RCC 7860 (cell line): Measurements from ENCODE around the gene PABPN1L.
A peak's percentile ranks its signal among the peaks of the same experiment; 100 is the strongest.

ENCODE experiments used
- DNase-seq: peaks from one replicate; pipeline ENCODE4 v3.0.0-alpha.2; 2015; ENCODE audit warnings: low spot score
- FAIRE-seq: peaks from 2 replicates; lab custom pipeline; 2012; peaks lifted over from hg19 to GRCh38; lab: Jason Lieb, UNC

PABPN1L gene

GRCh38 chr16:88871349-88871702 is 4.9 kb upstream of the PABPN1L start:
- no peak for FAIRE-seq
- DNase-seq = no peak

DNA sequence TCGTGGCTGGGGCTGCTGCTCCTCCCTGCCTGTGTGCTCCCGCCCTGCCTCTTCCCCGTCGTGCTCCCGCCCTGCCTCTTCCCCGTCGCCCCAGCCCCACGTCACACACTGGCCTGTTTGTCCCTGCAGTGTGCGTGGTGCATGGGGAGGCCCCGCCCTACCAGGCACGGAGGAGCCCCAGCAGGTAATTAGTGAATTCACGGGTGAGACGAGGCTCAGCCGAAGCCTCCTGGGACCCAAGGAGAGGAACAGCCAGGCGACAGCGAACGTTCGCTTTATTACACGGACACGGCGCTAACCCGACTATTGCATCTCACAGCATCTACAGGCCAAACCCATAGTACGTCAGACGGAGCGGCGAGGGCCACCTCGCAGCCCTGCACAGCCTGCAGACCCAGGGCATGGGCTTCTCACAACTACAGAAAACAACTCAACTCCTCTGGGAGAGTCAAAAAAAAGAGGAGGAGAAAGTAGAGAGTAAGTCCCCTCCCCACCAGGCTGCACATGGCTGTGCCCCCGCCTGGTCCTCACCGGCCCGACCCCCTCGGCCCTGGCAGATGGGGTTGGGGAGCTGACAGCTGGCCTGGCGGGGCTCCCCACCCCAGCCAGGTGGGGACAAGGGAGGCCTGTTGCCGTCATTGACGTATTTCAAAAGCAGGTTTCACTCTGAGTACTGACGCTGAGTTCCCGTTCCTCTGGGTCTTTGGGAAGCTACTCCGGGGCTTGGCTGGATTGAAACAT is 4.3 kb upstream of the PABPN1L start:
- DNase-seq = no peak
- FAIRE-seq = no peak

- FAIRE-seq = no peak
- DNase-seq = no peak
Observed at GRCh38 chr16:88869673-88869980, 3.2 kb upstream of the PABPN1L start.

GRCh38 chr16:88868974-88869672 is 2.7 kb upstream of the PABPN1L start:
- DNase-seq (no peak), FAIRE-seq (no peak)

DNA sequence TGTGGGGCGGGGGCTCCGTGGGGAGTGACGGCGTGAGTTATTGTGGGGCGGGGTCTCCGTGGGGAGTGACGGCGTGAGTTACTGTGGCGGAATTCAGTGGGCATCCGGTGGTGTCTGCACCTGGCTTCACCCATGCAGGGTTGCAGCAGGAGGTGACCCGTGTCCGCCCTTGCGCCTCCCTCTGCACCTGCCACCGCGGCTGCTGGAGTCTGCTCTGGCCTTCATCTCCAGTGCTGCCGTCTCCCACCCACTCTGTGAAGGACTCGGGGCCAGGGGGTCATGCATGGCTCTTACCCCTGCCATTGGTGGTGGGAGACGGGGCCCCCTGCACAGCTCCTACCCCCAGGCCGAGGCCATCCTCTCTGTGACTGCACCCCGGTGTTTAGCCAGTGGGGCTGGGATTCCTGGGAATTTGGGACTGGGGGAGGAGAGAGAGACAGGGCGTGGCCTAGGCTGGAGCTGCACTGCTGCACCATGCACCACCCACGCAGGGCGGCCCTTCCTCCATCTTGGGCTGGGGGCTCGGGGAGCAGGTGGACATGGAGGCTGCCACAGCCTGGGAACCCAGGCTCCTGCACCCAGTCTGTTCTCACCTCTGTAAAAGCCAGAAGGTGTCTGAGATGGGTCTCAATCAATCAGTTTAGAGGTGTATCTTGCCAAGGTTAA is 1.3 kb upstream of the PABPN1L start:
- DNase-seq = no peak
- no peak for FAIRE-seq

DNA sequence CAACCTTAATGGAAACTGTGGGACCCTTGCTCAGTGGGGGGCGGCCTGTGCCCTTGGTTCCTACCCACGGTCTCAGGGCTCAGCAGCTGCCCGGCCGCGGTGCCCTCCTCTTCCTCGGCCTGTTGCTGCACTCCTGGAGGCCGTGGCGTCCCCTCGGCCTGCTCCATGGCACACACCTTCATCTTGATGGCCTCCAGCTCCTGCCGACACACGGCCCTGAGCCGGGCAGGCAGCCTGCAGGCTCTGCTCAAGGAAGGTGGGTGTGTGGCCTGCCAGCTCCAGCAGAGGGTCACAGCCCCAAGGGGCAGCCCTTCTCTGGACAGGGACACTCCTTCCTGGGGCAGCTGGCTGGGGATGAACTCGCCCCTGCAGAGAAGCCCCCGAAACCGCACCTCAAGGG is 718 bp downstream of the PABPN1L start:
- no peak for DNase-seq
- FAIRE-seq = no peak

GRCh38 chr16:88865310-88865709 is 1.1 kb downstream of the PABPN1L start:
- DNase-seq (no peak), FAIRE-seq (no peak)

GRCh38 chr16:88864521-88864920 is 1.9 kb downstream of the PABPN1L start:
- DNase-seq = no peak

DNA sequence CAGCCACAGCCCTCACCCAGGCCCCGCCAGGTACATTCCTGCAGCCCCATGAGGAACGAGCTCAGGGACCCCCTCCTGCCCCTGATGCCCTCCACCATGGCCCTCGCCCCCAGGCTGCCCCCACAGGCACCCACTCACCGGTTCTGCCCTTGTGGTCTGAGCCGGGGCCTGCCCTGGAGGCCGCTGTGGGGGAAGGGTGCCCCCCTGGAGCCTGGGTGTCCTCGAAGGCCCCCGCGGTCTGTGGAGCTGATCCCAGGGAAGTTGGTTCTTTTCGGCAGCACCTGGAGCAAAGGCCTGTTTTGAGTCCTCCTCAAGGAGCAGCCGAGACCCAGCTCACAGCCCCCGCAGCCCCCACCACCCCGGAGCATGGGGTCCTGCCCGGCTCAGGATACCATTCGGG is 2.4 kb downstream of the PABPN1L start:
- FAIRE-seq = no peak

More at GRCh38 chr16:88864521-88864920, 1.9 kb downstream of the PABPN1L start:
- FAIRE-seq = no peak

GRCh38 chr16:88863426-88863825 is 3.0 kb downstream of the PABPN1L start:
- DNase-seq (no peak), FAIRE-seq (no peak)

More for the DNA sequence above, 2.4 kb downstream of the PABPN1L start:
- no peak for DNase-seq

GRCh38 chr16:88862968-88863367 is 3.5 kb downstream of the PABPN1L start:
- DNase-seq (no peak), FAIRE-seq (no peak)

DNA sequence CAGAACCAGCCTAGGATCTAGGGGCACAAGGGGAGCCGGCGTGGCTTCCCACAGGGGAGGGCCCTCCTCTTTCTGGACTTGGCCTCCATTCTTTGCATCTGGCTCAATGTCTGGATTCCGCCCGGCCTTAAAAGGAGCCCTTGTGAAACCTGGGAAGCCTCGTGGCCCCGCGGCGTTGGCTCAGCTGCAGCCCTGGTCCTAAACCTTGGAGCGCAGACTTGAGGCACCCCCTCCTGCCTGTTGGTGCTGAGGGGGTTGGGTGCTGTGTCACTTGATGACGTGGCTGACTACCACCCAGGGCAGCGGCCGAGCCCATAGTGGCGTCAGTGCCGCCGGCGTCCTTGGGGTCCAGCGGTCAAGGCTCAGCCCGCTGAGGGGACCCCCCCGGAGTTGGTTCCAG is 5.1 kb downstream of the PABPN1L start:
- DNase-seq (no peak), FAIRE-seq (no peak)

GRCh38 chr16:88859381-88860091 is 6.9 kb downstream of the PABPN1L start:
- FAIRE-seq (no peak), DNase-seq (no peak)

DNA sequence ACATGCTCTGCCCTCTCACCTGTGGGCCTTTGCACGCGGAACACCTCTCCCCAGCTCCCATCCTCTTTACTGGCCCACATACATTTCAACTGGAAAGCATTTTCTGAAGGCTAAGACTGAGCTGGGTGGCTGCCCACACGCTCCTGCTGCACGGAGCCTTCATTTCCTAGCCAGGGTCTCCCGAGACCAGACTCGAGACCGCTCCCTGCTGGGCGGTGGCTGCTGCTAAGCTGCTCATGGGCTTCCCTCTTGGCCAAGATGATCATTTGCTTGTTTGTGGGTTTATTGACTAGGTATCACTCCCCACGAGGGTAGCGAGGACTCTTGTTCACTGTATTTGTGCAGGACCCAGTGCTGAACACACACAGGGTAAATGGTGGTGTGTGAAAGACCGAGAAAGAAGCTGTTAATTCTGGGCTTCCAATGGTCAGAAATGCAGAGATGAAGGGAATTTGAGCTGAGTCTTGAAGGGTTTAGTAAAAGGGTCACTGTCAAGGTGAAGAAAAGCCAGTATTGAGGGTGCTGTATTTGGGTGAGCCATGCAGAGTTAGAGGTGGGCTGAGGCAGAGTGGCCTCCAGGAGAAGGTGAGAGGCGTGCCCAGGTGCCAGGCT is 8.6 kb downstream of the PABPN1L start:
- no peak for FAIRE-seq

GRCh38 chr16:88856828-88857727 is 9.4 kb downstream of the PABPN1L start, which contains the start of the genes GALNS and TRAPPC2L:
Gene GALNS, minus strand, starts transcription at chr16:88856947. Its CDS starts 70 bp downstream, at chr16:88856877.
Gene TRAPPC2L, plus strand, starts transcription at chr16:88857127. Its CDS starts 24 bp downstream, at chr16:88857151.
- FAIRE-seq (no peak), DNase-seq (peak; percentile 88)

More for the DNA sequence above, 8.6 kb downstream of the PABPN1L start:
- peak; percentile 42 for DNase-seq

GRCh38 chr16:88856122-88856827 is 10.2 kb downstream of the PABPN1L start:
- FAIRE-seq (no peak), DNase-seq (no peak)

- no peak for FAIRE-seq
Observed at GRCh38 chr16:88855736-88856121, 10.7 kb downstream of the PABPN1L start.

DNA sequence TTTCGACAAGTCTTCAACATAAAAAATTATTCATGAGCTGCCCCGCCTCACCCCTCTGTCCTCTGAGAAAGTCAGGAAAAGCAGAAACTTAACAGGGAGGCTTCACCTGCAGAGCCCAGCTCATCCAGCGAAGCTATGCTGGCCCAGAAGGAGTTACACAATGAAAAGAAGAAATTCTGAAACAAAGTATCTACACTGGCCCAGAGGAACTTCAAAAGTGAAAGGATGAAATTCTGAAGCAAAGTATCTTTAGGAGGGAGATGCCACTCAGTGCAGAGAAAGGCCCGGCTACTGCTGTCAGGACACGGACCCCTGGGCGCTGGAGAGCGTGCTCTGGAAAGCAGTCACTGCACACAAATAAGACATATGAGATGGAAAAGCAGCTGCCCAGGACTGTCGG is 11.3 kb downstream of the PABPN1L start:
- FAIRE-seq (no peak), DNase-seq (no peak)

More at GRCh38 chr16:88855736-88856121, 10.7 kb downstream of the PABPN1L start:
- no peak for DNase-seq
